Inferior parietal cortex (tissue), 1 donor: ENCODE results near the gene CDHR5.

Experiments used
- DNase-seq: peaks from one replicate; pipeline ENCODE4 v3.0.0-alpha.2; 2016; ENCODE audit errors: extremely low spot score

CDHR5 gene

GRCh38 chr11:643849-644738, 19.3 kb upstream of the CDHR5 start:
- DNase-seq, result no peak

- no peak for DNase-seq
These were observed 18.6 kb upstream of the CDHR5 start for GRCh38 chr11:643366-643765.

- DNase-seq, result no peak
These were observed 17.1 kb upstream of the CDHR5 start for GRCh38 chr11:641806-642370.

- no peak for DNase-seq
These were observed 15.4 kb upstream of the CDHR5 start for GRCh38 chr11:640021-640706.

GRCh38 chr11:639332-639955, 14.7 kb upstream of the CDHR5 start:
- no peak for DNase-seq

- no peak for DNase-seq
These were observed 14.0 kb upstream of the CDHR5 start for GRCh38 chr11:638631-639331.

GRCh38 chr11:637593-638521, 13.1 kb upstream of the CDHR5 start:
- DNase-seq, result no peak

GRCh38 chr11:637333-637592, 12.5 kb upstream of the CDHR5 start:
- no peak for DNase-seq

- DNase-seq, result no peak
These were observed 12.0 kb upstream of the CDHR5 start, which contains the start of gene DRD4 for GRCh38 chr11:636511-637332. Gene DRD4, plus strand, starts transcription at chr11:637269. Its CDS starts 36 bp downstream, at chr11:637305.

- no peak for DNase-seq
These were observed 11.3 kb upstream of the CDHR5 start for GRCh38 chr11:635945-636510.

- no peak for DNase-seq
These were observed 6.1 kb upstream of the CDHR5 start for GRCh38 chr11:630871-631270.

GRCh38 chr11:629237-629583, 4.5 kb upstream of the CDHR5 start:
- DNase-seq, result no peak

- no peak for DNase-seq
These were observed 3.3 kb upstream of the CDHR5 start for GRCh38 chr11:628056-628455.

- no peak for DNase-seq
These were observed 2.5 kb upstream of the CDHR5 start for GRCh38 chr11:627308-627576.

- no peak for DNase-seq
These were observed 1.9 kb upstream of the CDHR5 start, which contains the start of gene SCT for GRCh38 chr11:626475-627307. Gene SCT, minus strand, starts transcription at chr11:627181. Its CDS starts 38 bp downstream, at chr11:627143.

GRCh38 chr11:625636-626268, 997 bp upstream of the CDHR5 start:
- no peak for DNase-seq

GRCh38 chr11:623999-624704, 603 bp downstream of the CDHR5 start:
- no peak for DNase-seq

GRCh38 chr11:623349-623869, 1.3 kb downstream of the CDHR5 start:
- DNase-seq, result no peak
